ENCODE results near the gene C15orf61.

C15orf61 gene

DNA sequence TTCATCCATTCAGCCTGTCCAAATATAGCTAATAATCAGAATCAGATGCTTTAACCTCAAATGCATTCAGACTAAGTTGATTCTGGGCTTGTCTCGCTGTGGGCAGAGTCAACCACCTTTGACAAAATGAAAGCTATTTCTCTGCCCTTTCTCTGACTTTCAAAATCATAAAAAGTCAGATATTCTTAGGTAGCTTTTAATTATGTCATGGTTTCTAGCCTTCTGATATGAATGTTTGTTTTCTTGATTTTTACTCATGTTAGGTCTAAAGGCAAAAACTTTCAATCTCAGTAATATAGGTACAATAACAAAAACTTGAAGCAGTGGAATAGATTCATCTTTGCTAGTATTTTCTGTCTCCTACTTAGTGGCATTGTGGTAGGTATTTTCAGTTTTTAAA lies 25.3 kb upstream of the C15orf61 start:
- H3K27ac ChIP-seq: no peak overlapping the region
- no peak for TF ChIP-seq ZFX (IDR thresholded peaks at IDR 0.05; ENCODE audit: borderline replicate concordance)
- TF ChIP-seq, protein P1, sequence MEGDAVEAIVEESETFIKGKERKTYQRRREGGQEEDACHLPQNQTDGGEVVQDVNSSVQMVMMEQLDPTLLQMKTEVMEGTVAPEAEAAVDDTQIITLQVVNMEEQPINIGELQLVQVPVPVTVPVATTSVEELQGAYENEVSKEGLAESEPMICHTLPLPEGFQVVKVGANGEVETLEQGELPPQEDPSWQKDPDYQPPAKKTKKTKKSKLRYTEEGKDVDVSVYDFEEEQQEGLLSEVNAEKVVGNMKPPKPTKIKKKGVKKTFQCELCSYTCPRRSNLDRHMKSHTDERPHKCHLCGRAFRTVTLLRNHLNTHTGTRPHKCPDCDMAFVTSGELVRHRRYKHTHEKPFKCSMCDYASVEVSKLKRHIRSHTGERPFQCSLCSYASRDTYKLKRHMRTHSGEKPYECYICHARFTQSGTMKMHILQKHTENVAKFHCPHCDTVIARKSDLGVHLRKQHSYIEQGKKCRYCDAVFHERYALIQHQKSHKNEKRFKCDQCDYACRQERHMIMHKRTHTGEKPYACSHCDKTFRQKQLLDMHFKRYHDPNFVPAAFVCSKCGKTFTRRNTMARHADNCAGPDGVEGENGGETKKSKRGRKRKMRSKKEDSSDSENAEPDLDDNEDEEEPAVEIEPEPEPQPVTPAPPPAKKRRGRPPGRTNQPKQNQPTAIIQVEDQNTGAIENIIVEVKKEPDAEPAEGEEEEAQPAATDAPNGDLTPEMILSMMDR (IDR thresholded peaks at IDR 0.05): no peak

DNA sequence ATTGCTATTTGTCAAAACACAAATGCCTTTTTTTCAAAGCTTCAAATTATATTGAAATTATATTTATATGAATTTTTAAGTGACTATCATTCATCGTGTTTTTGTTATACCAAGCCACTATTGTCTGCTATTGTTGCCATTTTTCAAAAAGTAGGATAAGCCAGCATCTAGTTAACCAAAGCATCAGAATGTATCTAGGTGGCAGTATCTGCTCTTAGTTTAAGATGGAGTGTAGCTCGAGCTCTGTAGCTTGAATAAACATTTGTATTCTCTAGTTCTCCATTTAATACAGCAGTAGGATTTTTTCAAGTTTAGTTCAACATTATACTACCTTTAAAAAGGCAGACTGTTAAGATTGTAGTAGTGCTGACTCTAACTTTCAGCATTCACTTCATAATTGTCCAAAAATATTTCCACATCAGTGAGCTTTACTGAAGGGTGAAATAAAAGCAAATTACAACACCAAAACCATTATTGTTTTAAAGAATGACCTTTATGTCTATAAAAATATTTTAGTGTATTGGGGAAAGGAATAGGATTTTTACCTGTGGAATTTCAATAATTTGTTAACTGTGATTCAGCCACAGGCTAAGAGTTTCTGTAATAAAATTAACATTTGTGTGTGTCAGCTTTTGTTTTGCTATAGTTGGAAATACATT lies 19.6 kb upstream of the C15orf61 start:
- TF ChIP-seq ZFX (IDR thresholded peaks at IDR 0.05; ENCODE audit: borderline replicate concordance): no peak
- TF ChIP-seq, protein P1 (IDR thresholded peaks at IDR 0.05): peak; percentile 45
- no peak overlapping the region for H3K27ac ChIP-seq

DNA sequence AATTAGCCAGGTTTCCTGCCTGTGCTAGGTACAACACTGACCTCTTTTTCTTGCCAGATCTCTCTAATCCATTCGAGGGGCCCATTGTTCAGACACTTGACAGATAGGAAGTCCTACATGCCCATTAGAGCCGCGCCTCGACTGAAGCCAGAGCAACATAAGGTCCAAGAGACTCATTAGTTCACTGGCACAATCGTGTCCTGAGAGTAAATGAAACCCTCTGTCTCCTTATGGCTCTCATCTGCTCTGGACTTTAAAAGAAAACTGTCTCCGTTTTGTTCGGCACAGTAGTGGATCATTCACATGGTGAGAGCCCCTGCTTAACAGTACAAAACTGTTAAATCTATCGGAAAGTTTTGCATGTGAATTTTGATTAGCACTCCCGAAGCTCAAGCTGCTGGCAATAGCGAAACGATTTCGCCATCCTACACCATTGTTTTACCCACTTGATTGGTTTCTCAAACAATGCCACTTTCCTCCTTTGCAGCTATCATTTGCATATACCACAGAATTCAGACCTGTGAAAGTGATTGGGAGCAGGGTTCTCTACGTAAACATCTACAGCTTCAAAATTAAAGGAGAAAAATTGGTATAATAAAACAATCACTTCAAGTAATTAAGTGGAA lies 19.0 kb upstream of the C15orf61 start:
- no peak overlapping the region for H3K27ac ChIP-seq
- no peak for TF ChIP-seq ZFX (IDR thresholded peaks at IDR 0.05; ENCODE audit: borderline replicate concordance)
- TF ChIP-seq, protein P1 (IDR thresholded peaks at IDR 0.05): no peak

DNA sequence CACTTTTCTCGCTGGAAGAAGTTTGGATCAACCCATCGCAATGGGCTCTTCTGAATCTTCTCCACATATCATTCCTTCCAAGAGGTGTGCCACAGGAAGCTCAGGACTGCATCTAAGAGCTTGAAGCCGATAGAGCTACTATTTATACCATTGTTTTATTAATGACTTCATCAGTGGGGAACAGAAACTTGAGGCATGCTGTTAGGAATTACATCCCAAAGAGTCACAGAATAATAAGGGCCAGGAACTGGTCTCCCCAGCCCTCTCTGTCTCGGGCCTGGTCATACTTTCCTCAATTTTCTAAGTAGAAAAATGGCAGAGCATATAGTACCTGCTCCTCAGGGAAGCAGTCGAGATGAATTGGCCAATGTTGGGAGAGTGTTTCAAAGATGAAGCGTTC lies 16.9 kb upstream of the C15orf61 start:
- TF ChIP-seq ZFX (IDR thresholded peaks at IDR 0.05; ENCODE audit: borderline replicate concordance): no peak
- TF ChIP-seq, protein P1 (IDR thresholded peaks at IDR 0.05): no peak
- no peak overlapping the region for H3K27ac ChIP-seq

DNA sequence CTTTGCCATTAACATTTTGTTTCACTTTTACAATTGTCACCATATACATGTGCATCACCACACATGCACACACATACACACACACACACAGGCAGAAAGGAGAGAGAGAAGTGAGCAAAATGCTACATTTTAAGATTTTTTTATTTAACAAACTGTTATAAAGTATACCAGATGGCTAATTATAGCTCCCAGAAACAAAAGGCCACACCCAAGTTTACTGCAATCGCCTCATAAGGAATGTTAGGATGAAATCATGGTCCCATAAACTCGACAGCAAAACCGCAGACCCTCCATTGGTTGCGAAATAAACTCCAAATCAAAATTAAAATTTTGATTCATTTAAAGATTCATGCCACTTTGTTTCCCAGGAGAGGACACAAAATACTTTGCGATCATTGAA lies 16.1 kb upstream of the C15orf61 start:
- H3K27ac ChIP-seq: no peak overlapping the region
- TF ChIP-seq ZFX (IDR thresholded peaks at IDR 0.05; ENCODE audit: borderline replicate concordance): no peak
- TF ChIP-seq, protein P1 (IDR thresholded peaks at IDR 0.05): no peak

DNA sequence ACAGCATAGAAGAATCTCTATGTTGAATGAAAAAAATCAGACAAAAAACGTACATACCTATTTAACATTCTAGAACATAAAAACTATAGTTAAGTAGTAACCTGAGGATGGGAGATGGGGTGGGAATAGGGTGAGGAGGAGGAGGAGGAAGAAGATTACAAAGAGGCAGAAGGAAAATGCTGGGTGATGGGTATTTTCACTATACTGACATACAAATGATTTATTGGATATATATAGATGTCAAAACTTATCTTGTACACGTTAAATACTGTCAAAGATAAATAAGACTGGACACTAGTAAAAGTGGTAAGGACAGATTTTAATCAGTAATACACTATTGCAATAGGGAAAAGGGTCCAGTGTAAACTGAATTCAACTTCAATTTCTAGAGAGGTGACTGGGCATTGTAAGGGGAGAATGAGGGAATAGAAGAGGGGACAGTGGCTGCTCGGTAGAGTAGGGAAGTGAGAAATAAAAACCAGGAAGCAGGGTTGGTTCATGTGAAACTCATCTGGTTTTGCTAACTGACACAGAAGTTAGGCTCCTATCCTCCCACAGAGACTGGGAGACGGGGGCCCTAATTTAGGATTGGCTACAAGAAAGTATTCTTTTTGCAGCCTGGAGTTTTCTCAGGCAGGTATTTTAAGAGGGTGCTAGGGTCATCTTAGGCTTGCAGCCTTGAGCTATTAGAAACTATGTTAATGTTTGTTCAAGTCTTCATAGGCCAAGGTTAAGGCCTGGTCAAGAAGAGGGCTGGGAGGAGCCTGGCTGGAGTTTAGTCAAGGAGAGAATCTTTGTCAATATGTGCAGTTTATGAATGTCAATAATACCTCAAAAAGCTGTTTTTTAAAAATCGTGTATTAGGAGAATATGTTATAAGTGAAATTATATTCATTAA lies 15.0 kb upstream of the C15orf61 start:
- H3K27ac ChIP-seq: no peak overlapping the region
- TF ChIP-seq, protein P1 (IDR thresholded peaks at IDR 0.05): no peak
